ENCODE data around the gene HIP1R. TPM values are rescaled to one million over a fixed set of nuclear protein-coding genes. Genes with fewer than 3 reads are reported as not detected.
"Not testable (repeated sequence)": the region's sequence is repeated elsewhere in the genome, so short reads cannot be mapped to it uniquely, and the experiment has no call there.

Gene HIP1R
- total RNA-seq, 1 donor from 2014 or later: 66.0 TPM

- DNase-seq (ENCODE audit: extremely low spot score in 2 of 2): no peak
- H3K27ac ChIP-seq: no peak overlapping the region
- H3K4me3 ChIP-seq: no peak overlapping the region
- no peaks in the 10 kb centered on the region for H3K36me3 ChIP-seq
- no peaks in the 10 kb centered on the region for H3K4me1 ChIP-seq
- H3K27me3 ChIP-seq: no peaks in the 10 kb centered on the region
- TF ChIP-seq CTCF (IDR thresholded peaks at IDR 0.05) (no peak), POLR2A (IDR thresholded peaks at IDR 0.05) (no peak), POLR2AphosphoS5 (IDR thresholded peaks at IDR 0.05; ENCODE audit: insufficient read depth in 1 of 2, low read depth in 1 of 2) (no peak)
- H3K9me3 ChIP-seq: no peaks in the 10 kb centered on the region
- intact Hi-C loops (cut with DNase I): no loop called here
These were observed 44.7 kb upstream of the HIP1R start for GRCh38 chr12:122790393-122791075.

GRCh38 chr12:122793685-122794106, 41.6 kb upstream of the HIP1R start:
- H3K4me1 ChIP-seq: no peaks in the 10 kb centered on the region
- TF ChIP-seq CTCF (IDR thresholded peaks at IDR 0.05) (peak; percentile 38 to 72 (median 51)), POLR2A (IDR thresholded peaks at IDR 0.05) (no peak), POLR2AphosphoS5 (IDR thresholded peaks at IDR 0.05; ENCODE audit: insufficient read depth in 1 of 2, low read depth in 1 of 2) (peak in 1 of 2 donors; percentile 43)
- no peaks in the 10 kb centered on the region for H3K36me3 ChIP-seq

GRCh38 chr12:122795807-122796206, 39.5 kb upstream of the HIP1R start:
- no peak for TF ChIP-seq POLR2A (IDR thresholded peaks at IDR 0.05)
- no peak for TF ChIP-seq POLR2AphosphoS5 (IDR thresholded peaks at IDR 0.05; ENCODE audit: insufficient read depth in 1 of 2, low read depth in 1 of 2)
- no peak for TF ChIP-seq CTCF (IDR thresholded peaks at IDR 0.05)

More at GRCh38 chr12:122793685-122794106, 41.6 kb upstream of the HIP1R start:
- Histone ChIP-seq H3K27ac (no peak overlapping the region), H3K9me3 (no peaks in the 10 kb centered on the region), H3K27me3 (no peaks in the 10 kb centered on the region), H3K4me3 (no peak overlapping the region)
- DNase-seq (ENCODE audit: extremely low spot score in 2 of 2): no peak
- intact Hi-C loops (cut with DNase I): no loop called here

GRCh38 chr12:122799641-122800243, 35.5 kb upstream of the HIP1R start:
- Histone ChIP-seq H3K27ac (no peak overlapping the region), H3K4me1 (no peaks in the 10 kb centered on the region), H3K36me3 (no peaks in the 10 kb centered on the region), H3K27me3 (no peaks in the 10 kb centered on the region), H3K9me3 (no peaks in the 10 kb centered on the region), H3K4me3 (no peak overlapping the region)
- TF ChIP-seq POLR2A (IDR thresholded peaks at IDR 0.05) (no peak), POLR2AphosphoS5 (IDR thresholded peaks at IDR 0.05; ENCODE audit: insufficient read depth in 1 of 2, low read depth in 1 of 2) (no peak), CTCF (IDR thresholded peaks at IDR 0.05) (no peak)
- no peak for DNase-seq (ENCODE audit: extremely low spot score in 2 of 2)
- intact Hi-C loops (cut with DNase I): no loop called here

More at GRCh38 chr12:122795807-122796206, 39.5 kb upstream of the HIP1R start:
- intact Hi-C loops (cut with DNase I): no loop called here
- DNase-seq (ENCODE audit: extremely low spot score in 2 of 2): no peak
- no peak overlapping the region for H3K4me3 ChIP-seq
- H3K36me3 ChIP-seq: no peaks in the 10 kb centered on the region
- no peaks in the 10 kb centered on the region for H3K27me3 ChIP-seq
- H3K4me1 ChIP-seq: no peaks in the 10 kb centered on the region
- H3K9me3 ChIP-seq: no peaks in the 10 kb centered on the region
- no peak overlapping the region for H3K27ac ChIP-seq

GRCh38 chr12:122803937-122804336, 31.3 kb upstream of the HIP1R start:
- intact Hi-C loops (cut with DNase I): no loop called here
- Histone ChIP-seq H3K36me3 (no peaks in the 10 kb centered on the region), H3K9me3 (no peaks in the 10 kb centered on the region), H3K27ac (no peak overlapping the region), H3K4me1 (no peaks in the 10 kb centered on the region), H3K4me3 (no peak overlapping the region), H3K27me3 (no peaks in the 10 kb centered on the region)
- no peak for DNase-seq (ENCODE audit: extremely low spot score in 2 of 2)
- TF ChIP-seq CTCF (IDR thresholded peaks at IDR 0.05) (no peak), POLR2AphosphoS5 (IDR thresholded peaks at IDR 0.05; ENCODE audit: insufficient read depth in 1 of 2, low read depth in 1 of 2) (no peak), POLR2A (IDR thresholded peaks at IDR 0.05) (no peak)

- H3K27ac ChIP-seq; H3K4me3 ChIP-seq; intact Hi-C loops (cut with DNase I); H3K27me3 ChIP-seq; H3K4me1 ChIP-seq; H3K36me3 ChIP-seq; DNase-seq (ENCODE audit: extremely low spot score in 2 of 2); H3K9me3 ChIP-seq: not testable (repeated sequence)
These were observed 30.3 kb upstream of the HIP1R start for GRCh38 chr12:122804957-122805356.
